SJCRH30 (cell line): ENCODE data around the gene PTPN22. TPM values are rescaled to one million over a fixed set of nuclear protein-coding genes. Genes with fewer than 3 reads are reported as not detected.

Experiments
- DNase-seq, 2 experiments: peaks; one replicate each; pipeline ENCODE4 v3.0.0-alpha.2; 2015 to 2020
- H3K27ac ChIP-seq: fragments of 250-450 bp; sonication (Bioruptor Pico); 2 replicates; pipeline ENCODE4 v1.5.1; 2020; ENCODE audit warnings: mild to moderate bottlenecking, moderate library complexity
- H3K27me3 ChIP-seq: fragments of 250-450 bp; sonication (Bioruptor Pico); 2 replicates; pipeline ENCODE4 v1.5.1; 2020; ENCODE audit warnings: mild to moderate bottlenecking, moderate library complexity
- H3K36me3 ChIP-seq: fragments of 250-450 bp; sonication (Bioruptor Pico); 2 replicates; pipeline ENCODE4 v1.5.1; 2020; ENCODE audit warnings: mild to moderate bottlenecking, moderate library complexity
- H3K4me1 ChIP-seq: fragments of 250-450 bp; sonication (Bioruptor Pico); 2 replicates; pipeline ENCODE4 v1.5.1; 2020; ENCODE audit warnings: mild to moderate bottlenecking, moderate library complexity
- H3K4me3 ChIP-seq: fragments of 250-450 bp; sonication (Bioruptor Pico); 2 replicates; pipeline ENCODE4 v1.5.1; 2020; ENCODE audit warnings: mild to moderate bottlenecking, moderate library complexity
- H3K9me3 ChIP-seq: fragments of 250-450 bp; sonication (Bioruptor Pico); replicated peaks from 2 replicates; pipeline ENCODE4 v1.5.1; 2020; ENCODE audit warnings: mild to moderate bottlenecking, moderate library complexity
- total RNA-seq: library from RNA; depleted of rRNA; stranded (reverse); fragments of >200 nt; shearing (Covaris generic); gene quantifications from 2 replicates; pipeline ENCODE4 v1.2.3, GENCODE V29; 2014

The PTPN22 gene
- total RNA-seq, 1 experiment from 2014 or later, result 2.0 TPM

GRCh38 chr1:113898241-113898814 lies 26.8 kb upstream of the PTPN22 start:
- no peak overlapping the region for H3K27ac ChIP-seq
- no peak overlapping the region for H3K4me3 ChIP-seq
- no peaks in the 10 kb centered on the region for H3K27me3 ChIP-seq
- H3K9me3 ChIP-seq, result no peaks in the 10 kb centered on the region
- peaks cover 8% of the 10 kb centered on the region for H3K36me3 ChIP-seq
- no peak for DNase-seq
- no peaks in the 10 kb centered on the region for H3K4me1 ChIP-seq

GRCh38 chr1:113895961-113896360 lies 24.4 kb upstream of the PTPN22 start:
- no peak overlapping the region for H3K27ac ChIP-seq
- H3K9me3 ChIP-seq, result no peaks in the 10 kb centered on the region
- DNase-seq, result no peak
- H3K36me3 ChIP-seq, result peaks cover 8% of the 10 kb centered on the region
- no peaks in the 10 kb centered on the region for H3K4me1 ChIP-seq
- no peak overlapping the region for H3K4me3 ChIP-seq
- H3K27me3 ChIP-seq, result no peaks in the 10 kb centered on the region

GRCh38 chr1:113895098-113895497 lies 23.6 kb upstream of the PTPN22 start:
- Histone ChIP-seq H3K4me1 (no peaks in the 10 kb centered on the region), H3K27me3 (no peaks in the 10 kb centered on the region), H3K9me3 (no peaks in the 10 kb centered on the region), H3K4me3 (no peak overlapping the region), H3K27ac (no peak overlapping the region), H3K36me3 (peaks cover 8% of the 10 kb centered on the region)
- DNase-seq, result no peak

GRCh38 chr1:113893267-113893666 lies 21.8 kb upstream of the PTPN22 start:
- Histone ChIP-seq H3K9me3 (no peaks in the 10 kb centered on the region), H3K27ac (no peak overlapping the region)

GRCh38 chr1:113891631-113892220 lies 20.2 kb upstream of the PTPN22 start:
- H3K27me3 ChIP-seq, result no peaks in the 10 kb centered on the region
- H3K9me3 ChIP-seq, result no peaks in the 10 kb centered on the region
- no peak for DNase-seq
- H3K27ac ChIP-seq, result no peak overlapping the region
- H3K4me3 ChIP-seq, result no peak overlapping the region
- H3K4me1 ChIP-seq, result no peaks in the 10 kb centered on the region
- no peaks in the 10 kb centered on the region; the same call in 1 of the 2 replicates for H3K36me3 ChIP-seq

More at GRCh38 chr1:113893267-113893666, 21.8 kb upstream of the PTPN22 start:
- no peak overlapping the region for H3K4me3 ChIP-seq
- no peak for DNase-seq
- H3K36me3 ChIP-seq, result peaks cover 6% of the 10 kb centered on the region
- H3K27me3 ChIP-seq, result no peaks in the 10 kb centered on the region
- no peaks in the 10 kb centered on the region for H3K4me1 ChIP-seq

- no peak overlapping the region for H3K27ac ChIP-seq
- no peak overlapping the region for H3K4me3 ChIP-seq
- no peaks in the 10 kb centered on the region for H3K9me3 ChIP-seq
- no peak for DNase-seq
- no peaks in the 10 kb centered on the region for H3K27me3 ChIP-seq
- no peaks in the 10 kb centered on the region; the same call in 1 of the 2 replicates for H3K36me3 ChIP-seq
- H3K4me1 ChIP-seq, result no peaks in the 10 kb centered on the region
Measured at GRCh38 chr1:113890816-113891215, 19.3 kb upstream of the PTPN22 start.

- DNase-seq, result no peak
- Histone ChIP-seq H3K27me3 (no peaks in the 10 kb centered on the region), H3K9me3 (no peaks in the 10 kb centered on the region), H3K4me1 (no peaks in the 10 kb centered on the region), H3K4me3 (no peak within 1 kb of the TSS), H3K27ac (no peak within 1 kb of the TSS), H3K36me3 (no peaks in the 10 kb centered on the region)
Measured at GRCh38 chr1:113887402-113888175, 16.1 kb upstream of the PTPN22 start, which contains the start of gene BCL2L15. TSS of gene BCL2L15 (minus strand) at chr1:113887581. CDS start at chr1:113887375, 206 bp downstream.

GRCh38 chr1:113886417-113887401 lies 15.2 kb upstream of the PTPN22 start:
- Histone ChIP-seq H3K4me3 (no peak overlapping the region), H3K9me3 (no peaks in the 10 kb centered on the region), H3K4me1 (no peaks in the 10 kb centered on the region), H3K27ac (no peak overlapping the region), H3K36me3 (no peaks in the 10 kb centered on the region), H3K27me3 (no peaks in the 10 kb centered on the region)
- DNase-seq, result no peak

GRCh38 chr1:113881661-113882060 lies 10.1 kb upstream of the PTPN22 start:
- Histone ChIP-seq H3K27me3 (no peaks in the 10 kb centered on the region), H3K36me3 (no peaks in the 10 kb centered on the region), H3K4me1 (no peaks in the 10 kb centered on the region), H3K9me3 (no peaks in the 10 kb centered on the region), H3K4me3 (no peak overlapping the region), H3K27ac (no peak overlapping the region)
- no peak for DNase-seq

- no peak for DNase-seq
- no peak overlapping the region for H3K27ac ChIP-seq
- H3K27me3 ChIP-seq, result no peaks in the 10 kb centered on the region
- no peak overlapping the region for H3K4me3 ChIP-seq
- no peaks in the 10 kb centered on the region for H3K36me3 ChIP-seq
- H3K4me1 ChIP-seq, result no peaks in the 10 kb centered on the region
- H3K9me3 ChIP-seq, result no peaks in the 10 kb centered on the region
Measured at GRCh38 chr1:113879739-113880038, 8.2 kb upstream of the PTPN22 start.

- Histone ChIP-seq H3K9me3 (no peaks in the 10 kb centered on the region), H3K4me1 (peaks cover 7% of the 10 kb centered on the region; the same call in 1 of the 2 replicates), H3K27me3 (no peaks in the 10 kb centered on the region), H3K27ac (no peak overlapping the region), H3K36me3 (no peaks in the 10 kb centered on the region), H3K4me3 (no peak overlapping the region)
- no peak for DNase-seq
Measured at GRCh38 chr1:113876176-113876575, 4.7 kb upstream of the PTPN22 start.

- Histone ChIP-seq H3K36me3 (no peaks in the 10 kb centered on the region), H3K27me3 (no peaks in the 10 kb centered on the region), H3K4me3 (no peak overlapping the region), H3K27ac (no peak overlapping the region), H3K9me3 (no peaks in the 10 kb centered on the region), H3K4me1 (peaks cover 7% of the 10 kb centered on the region; the same call in 1 of the 2 replicates)
- no peak for DNase-seq
Measured at GRCh38 chr1:113875714-113876113, 4.2 kb upstream of the PTPN22 start.

- no peaks in the 10 kb centered on the region for H3K27me3 ChIP-seq
- H3K36me3 ChIP-seq, result no peaks in the 10 kb centered on the region
- no peaks in the 10 kb centered on the region for H3K9me3 ChIP-seq
- peaks cover 7% of the 10 kb centered on the region; the same call in 1 of the 2 replicates for H3K4me1 ChIP-seq
- no peak overlapping the region for H3K4me3 ChIP-seq
- no peak overlapping the region for H3K27ac ChIP-seq
- DNase-seq, result no peak
Measured at GRCh38 chr1:113874012-113874879, 2.7 kb upstream of the PTPN22 start.
